Activated CD4-positive, alpha-beta T cell treated with anti-CD3 and anti-CD28 coated beads for 36 hours (primary cell): ENCODE data around the gene TUBB1. TPM values are rescaled to one million over a fixed set of nuclear protein-coding genes. Genes with fewer than 3 reads are reported as not detected.

Experiments
- ATAC-seq: fragments of 200-7000 bp; cut with Tn5 transposase; one replicate; pipeline ENCODE4 v1.10.0; 2021; ENCODE audit warnings: mild to moderate bottlenecking, moderate library complexity
- CTCF ChIA-PET: fragments of 350-600 bp; sonication (Branson Sonifier 250); formaldehyde crosslinking; loops from one replicate; lab custom pipeline; 2021; ENCODE audit warnings: antibody characterized with exemption; lab: Charles Lee
- POLR2A ChIA-PET: fragments of 350-600 bp; sonication (Branson Sonifier 250); formaldehyde crosslinking; loops from one replicate; lab custom pipeline; 2021; ENCODE audit warnings: antibody characterized with exemption, inconsistent platforms; lab: Charles Lee
- DNase-seq: peaks from one replicate; pipeline ENCODE4 v3.0.0-alpha.2; 2020
- H3K27ac Mint-ChIP-seq: one replicate; pipeline ENCODE4 v1.8.0; 2021; ENCODE audit warnings: mixed read lengths
- H3K27me3 Mint-ChIP-seq: one replicate; pipeline ENCODE4 v1.8.0; 2021; ENCODE audit warnings: mixed read lengths
- H3K36me3 Mint-ChIP-seq: one replicate; pipeline ENCODE4 v1.8.0; 2021; ENCODE audit warnings: low read depth, mixed read lengths
- H3K4me1 Mint-ChIP-seq: one replicate; pipeline ENCODE4 v1.8.0; 2021; ENCODE audit warnings: mixed read lengths
- H3K4me3 Mint-ChIP-seq: one replicate; pipeline ENCODE4 v1.8.0; 2021; ENCODE audit warnings: mild to moderate bottlenecking, moderate library complexity, mixed read lengths
- H3K9me3 Mint-ChIP-seq: one replicate; pipeline ENCODE4 v1.8.0; 2021; ENCODE audit warnings: low read depth, mixed read lengths
- intact Hi-C, 2 experiments: fragments of 100-400 bp; cut with DNase I in 1 of 2; cut with micrococcal nuclease in 1 of 2; formaldehyde crosslinking; loops; one replicate each; pipeline versions ENCODE4 v1.14.2 to v1.15.1; 2022 to 2024; cut with DNase I, micrococcal nuclease
- total RNA-seq, 2 experiments: library from RNA; stranded (reverse); gene quantifications; one replicate each; pipeline ENCODE4 v1.2.3, GENCODE V29; 2021

Gene TUBB1
- total RNA-seq, 2 experiments from 2014 or later, result not detected

GRCh38 chr20:58989196-58989595, 30.0 kb upstream of the TUBB1 start:
- ATAC-seq, result no peak
- POLR2A ChIA-PET, result no interaction called here
- H3K4me1 Mint-ChIP-seq, result peaks cover 29% of the 10 kb centered on the region
- H3K36me3 Mint-ChIP-seq, result peaks cover 76% of the 10 kb centered on the region
- DNase-seq, result no peak
- no peaks in the 10 kb centered on the region for H3K9me3 Mint-ChIP-seq
- H3K27ac Mint-ChIP-seq, result peak overlapping the region; percentile 23
- no peaks in the 10 kb centered on the region for H3K27me3 Mint-ChIP-seq
- no peak overlapping the region for H3K4me3 Mint-ChIP-seq
- CTCF ChIA-PET, result interaction anchor here (0.8 to 1.0 kb wide), 2 partner anchors 84 to 384 kb away, joined by 3 read pairs; no protein-coding TSS in a partner anchor
- intact Hi-C loops, result no loop called here

GRCh38 chr20:58990651-58991445, 28.4 kb upstream of the TUBB1 start:
- DNase-seq (no peak), ATAC-seq (no peak)
- POLR2A ChIA-PET, result interaction anchor here (0.6 to 0.7 kb wide), 2 partner anchors 68 to 72 kb away, joined by 3 to 4 read pairs; no protein-coding TSS in a partner anchor
- Mint-ChIP-seq H3K9me3 (no peaks in the 10 kb centered on the region), H3K27ac (peak overlapping the region; percentile 58), H3K36me3 (peaks cover 81% of the 10 kb centered on the region), H3K4me3 (no peak overlapping the region), H3K4me1 (peaks cover 18% of the 10 kb centered on the region), H3K27me3 (no peaks in the 10 kb centered on the region)
- intact Hi-C loops, result no loop called here
- CTCF ChIA-PET, result no interaction called here

- Mint-ChIP-seq H3K4me1 (peaks cover 11% of the 10 kb centered on the region), H3K27ac (peak overlapping the region; percentile 40), H3K4me3 (no peak overlapping the region), H3K27me3 (no peaks in the 10 kb centered on the region), H3K9me3 (no peaks in the 10 kb centered on the region), H3K36me3 (peaks cover 84% of the 10 kb centered on the region)
- CTCF ChIA-PET, result interaction anchor here (0.6 to 0.9 kb wide), 2 partner anchors 43 to 125 kb away, joined by 3 read pairs; no protein-coding TSS in a partner anchor
- no peak for ATAC-seq
- intact Hi-C loops, result no loop called here
- DNase-seq, result no peak
- POLR2A ChIA-PET, result interaction anchor here (0.5 kb wide), 1 partner anchor 244 kb away, joined by 3 read pairs; no protein-coding TSS in a partner anchor
Measured at GRCh38 chr20:58991715-58992114, 27.5 kb upstream of the TUBB1 start.

- ChIA-PET POLR2A (no interaction called here), CTCF (interaction anchor here (0.6 to 1.0 kb wide), 3 partner anchors 11 to 1255 kb away, joined by 3 to 4 read pairs (median 4); no protein-coding TSS in a partner anchor)
- Mint-ChIP-seq H3K4me1 (peaks cover 4% of the 10 kb centered on the region), H3K9me3 (no peaks in the 10 kb centered on the region), H3K27me3 (no peaks in the 10 kb centered on the region), H3K4me3 (no peak overlapping the region), H3K27ac (peak overlapping the region; percentile 13), H3K36me3 (peaks cover 83% of the 10 kb centered on the region)
- intact Hi-C loops, result no loop called here
- DNase-seq (no peak), ATAC-seq (no peak)
Measured at GRCh38 chr20:58992911-58993310, 26.3 kb upstream of the TUBB1 start.

- CTCF ChIA-PET, result interaction anchor here (0.7 to 1.3 kb wide), 3 partner anchors 9 to 228 kb away, joined by 3 to 4 read pairs (median 4); no protein-coding TSS in a partner anchor
Measured at GRCh38 chr20:58993332-58994248, 25.6 kb upstream of the TUBB1 start.

GRCh38 chr20:58994390-58995159, 24.7 kb upstream of the TUBB1 start:
- H3K27ac Mint-ChIP-seq, result peak overlapping the region; percentile 53
- DNase-seq (no peak), ATAC-seq (no peak)
- peaks cover 71% of the 10 kb centered on the region for H3K36me3 Mint-ChIP-seq
- no peaks in the 10 kb centered on the region for H3K9me3 Mint-ChIP-seq
- intact Hi-C loops, result no loop called here
- ChIA-PET POLR2A (interaction anchor here (0.6 to 0.9 kb wide), 2 partner anchors 14 to 436 kb away, joined by 3 to 12 read pairs; no protein-coding TSS in a partner anchor), CTCF (interaction anchor here (1.3 kb wide), 1 partner anchor 10 kb away, joined by 3 read pairs; no protein-coding TSS in a partner anchor)
- H3K27me3 Mint-ChIP-seq, result no peaks in the 10 kb centered on the region
- H3K4me3 Mint-ChIP-seq, result no peak overlapping the region
- H3K4me1 Mint-ChIP-seq, result peaks cover 4% of the 10 kb centered on the region

More at GRCh38 chr20:58993332-58994248, 25.6 kb upstream of the TUBB1 start:
- Mint-ChIP-seq H3K36me3 (peaks cover 78% of the 10 kb centered on the region), H3K4me1 (peaks cover 4% of the 10 kb centered on the region), H3K27ac (peak overlapping the region; percentile 25), H3K9me3 (no peaks in the 10 kb centered on the region), H3K4me3 (no peak overlapping the region), H3K27me3 (no peaks in the 10 kb centered on the region)
- POLR2A ChIA-PET, result interaction anchor here (0.6 to 0.9 kb wide), 2 partner anchors 15 to 437 kb away, joined by 3 to 12 read pairs; no protein-coding TSS in a partner anchor
- ATAC-seq, result no peak
- intact Hi-C loops, result no loop called here
- no peak for DNase-seq

- ChIA-PET CTCF (interaction anchor here (0.6 to 1.5 kb wide), 3 partner anchors 13 to 151 kb away, joined by 3 to 5 read pairs (median 3); no protein-coding TSS in a partner anchor), POLR2A (no interaction called here)
- H3K27ac Mint-ChIP-seq, result peak overlapping the region; percentile 53
- DNase-seq, result no peak
- H3K27me3 Mint-ChIP-seq, result no peaks in the 10 kb centered on the region
- H3K36me3 Mint-ChIP-seq, result peaks cover 63% of the 10 kb centered on the region
- ATAC-seq, result no peak
- peaks cover 4% of the 10 kb centered on the region for H3K4me1 Mint-ChIP-seq
- no peak overlapping the region for H3K4me3 Mint-ChIP-seq
- intact Hi-C loops, result no loop called here
- H3K9me3 Mint-ChIP-seq, result no peaks in the 10 kb centered on the region
Measured at GRCh38 chr20:58995461-58996225, 23.6 kb upstream of the TUBB1 start.

GRCh38 chr20:58996226-58996611, 23.0 kb upstream of the TUBB1 start:
- Mint-ChIP-seq H3K9me3 (no peaks in the 10 kb centered on the region), H3K4me1 (peaks cover 4% of the 10 kb centered on the region), H3K27me3 (no peaks in the 10 kb centered on the region), H3K4me3 (no peak overlapping the region), H3K27ac (no peak overlapping the region), H3K36me3 (peaks cover 57% of the 10 kb centered on the region)
- ChIA-PET POLR2A (no interaction called here), CTCF (interaction anchor here (0.6 to 1.5 kb wide), 3 partner anchors 13 to 151 kb away, joined by 3 to 5 read pairs (median 3); no protein-coding TSS in a partner anchor)
- intact Hi-C loops, result no loop called here
- DNase-seq, result no peak
- ATAC-seq, result no peak

- ATAC-seq (no peak), DNase-seq (no peak)
- Mint-ChIP-seq H3K27me3 (no peaks in the 10 kb centered on the region), H3K9me3 (no peaks in the 10 kb centered on the region), H3K4me3 (no peak overlapping the region), H3K4me1 (peaks cover 4% of the 10 kb centered on the region), H3K27ac (no peak overlapping the region), H3K36me3 (peaks cover 56% of the 10 kb centered on the region)
- intact Hi-C loops, result no loop called here
- ChIA-PET POLR2A (no interaction called here), CTCF (interaction anchor here (1.2 kb wide), 1 partner anchor 211 kb away, joined by 5 read pairs; no protein-coding TSS in a partner anchor)
Measured at GRCh38 chr20:58997141-58997770, 22.0 kb upstream of the TUBB1 start.
